Right hindlimb (tissue), 1 donor: ENCODE data around the gene WDR88.
"Not testable (repeated sequence)": the region's sequence is repeated elsewhere in the genome, so short reads cannot be mapped to it uniquely, and the experiment has no call there.

Source experiments
- DNase-seq: peaks from one replicate; pipeline ENCODE4 v3.0.0-alpha.2; 2018

Gene WDR88

DNA sequence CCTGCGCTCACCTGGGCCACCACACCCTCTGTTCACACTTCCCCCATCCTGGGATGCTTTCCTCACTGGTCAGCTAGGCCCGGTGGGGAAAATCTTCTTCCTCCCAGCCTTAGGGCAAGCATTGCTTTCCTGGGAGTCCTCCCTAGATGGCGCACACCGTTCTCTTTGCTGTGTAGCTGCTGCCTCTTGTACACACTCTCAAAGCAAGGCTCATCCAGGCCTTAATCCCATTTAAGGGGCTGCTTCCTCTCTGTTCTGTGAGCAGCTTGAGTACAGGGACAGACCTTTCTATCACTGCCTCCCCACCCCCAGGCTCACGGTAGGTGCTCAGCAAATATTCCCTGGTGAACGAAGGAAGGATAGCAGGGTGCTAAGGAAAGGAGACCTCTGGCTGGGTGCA lies 82.7 kb downstream of the WDR88 start:
- no peak for DNase-seq

DNA sequence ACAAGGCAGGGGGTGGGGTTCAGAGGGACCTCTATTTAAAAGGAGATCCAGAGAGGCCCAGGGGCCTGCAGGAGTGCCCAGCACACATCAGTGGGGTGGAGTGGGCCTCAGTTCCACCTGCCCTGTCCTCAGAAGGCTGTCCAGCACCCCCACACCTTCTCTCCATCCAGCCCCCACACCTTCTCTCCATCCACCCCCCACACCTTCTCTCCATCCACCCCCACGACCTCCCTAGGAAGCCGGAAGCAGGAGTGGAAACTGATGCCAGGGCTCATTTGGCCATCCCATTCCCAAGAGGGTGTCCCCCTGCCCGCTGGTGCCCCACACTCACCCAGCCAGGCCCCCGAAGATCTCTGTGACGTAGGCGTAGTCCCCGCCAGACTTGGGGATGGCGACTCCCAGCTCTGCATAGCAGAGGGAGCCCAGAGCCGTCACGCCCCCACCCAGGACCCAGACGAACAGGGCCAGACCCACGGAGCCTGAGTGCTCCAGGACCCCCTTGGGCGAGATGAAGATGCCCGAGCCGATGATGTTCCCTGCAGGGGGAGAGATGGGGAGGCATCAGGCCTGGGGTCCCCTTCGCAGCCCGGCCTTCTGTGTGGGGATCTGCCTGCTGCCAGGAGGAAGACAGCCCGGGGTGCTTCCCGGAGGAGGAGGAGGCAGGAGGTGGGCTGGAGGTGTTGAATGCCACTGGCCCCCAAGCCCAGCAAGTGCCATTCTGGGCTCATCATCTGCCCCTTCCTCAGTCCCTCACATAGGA lies 83.7 kb downstream of the WDR88 start:
- DNase-seq: no peak

DNA sequence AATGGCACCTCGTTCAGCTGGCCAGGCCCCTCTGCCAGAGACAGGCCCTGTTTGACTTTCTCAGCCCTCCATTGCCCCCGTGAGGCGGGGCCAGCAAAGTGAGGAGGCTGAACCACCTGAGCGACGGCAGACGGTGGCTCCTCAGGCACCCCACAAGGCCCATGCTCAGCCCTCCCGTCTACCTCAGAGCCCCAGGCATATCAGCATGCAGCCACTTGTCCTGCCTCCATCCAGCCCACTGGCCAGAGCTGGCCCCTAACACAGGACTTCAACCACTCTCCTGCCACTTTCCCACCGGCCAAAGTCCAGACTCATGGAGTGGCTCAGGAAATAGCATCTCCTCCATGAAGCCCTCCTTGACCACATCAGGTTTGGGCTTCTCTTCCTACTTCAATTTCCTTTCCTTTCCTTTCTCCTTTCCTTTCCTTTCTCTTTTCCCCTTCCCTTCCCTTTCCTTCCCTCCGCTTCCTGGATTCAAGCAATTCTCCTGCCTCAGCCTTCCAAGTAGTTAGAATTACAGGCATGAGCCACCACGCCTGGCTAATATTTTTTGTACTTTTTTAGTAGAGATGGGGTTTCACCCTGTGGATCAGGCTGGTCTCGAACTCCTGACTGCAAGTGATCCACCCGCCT lies 84.4 kb downstream of the WDR88 start:
- no peak for DNase-seq

DNA sequence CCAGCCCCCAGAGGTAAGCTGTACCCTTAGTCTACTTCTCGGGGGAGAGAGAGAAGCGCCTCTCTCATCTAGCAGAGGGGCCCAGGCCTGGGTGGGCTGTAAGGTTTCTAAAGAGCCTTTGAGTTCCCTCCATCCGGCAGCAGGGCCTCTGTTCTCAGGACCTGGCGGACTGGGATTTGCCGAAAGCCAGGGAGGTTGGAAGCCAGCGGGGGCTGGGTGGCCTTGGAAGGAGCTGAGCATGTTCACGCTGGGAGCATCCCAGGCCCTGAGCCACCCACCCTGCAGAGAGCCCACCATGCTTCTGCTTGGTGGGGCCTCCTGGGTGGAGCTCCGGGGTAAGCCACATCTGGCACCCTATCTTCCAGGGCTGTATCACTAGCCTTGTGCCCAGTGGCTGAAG lies 86.0 kb downstream of the WDR88 start:
- no peak for DNase-seq

DNA sequence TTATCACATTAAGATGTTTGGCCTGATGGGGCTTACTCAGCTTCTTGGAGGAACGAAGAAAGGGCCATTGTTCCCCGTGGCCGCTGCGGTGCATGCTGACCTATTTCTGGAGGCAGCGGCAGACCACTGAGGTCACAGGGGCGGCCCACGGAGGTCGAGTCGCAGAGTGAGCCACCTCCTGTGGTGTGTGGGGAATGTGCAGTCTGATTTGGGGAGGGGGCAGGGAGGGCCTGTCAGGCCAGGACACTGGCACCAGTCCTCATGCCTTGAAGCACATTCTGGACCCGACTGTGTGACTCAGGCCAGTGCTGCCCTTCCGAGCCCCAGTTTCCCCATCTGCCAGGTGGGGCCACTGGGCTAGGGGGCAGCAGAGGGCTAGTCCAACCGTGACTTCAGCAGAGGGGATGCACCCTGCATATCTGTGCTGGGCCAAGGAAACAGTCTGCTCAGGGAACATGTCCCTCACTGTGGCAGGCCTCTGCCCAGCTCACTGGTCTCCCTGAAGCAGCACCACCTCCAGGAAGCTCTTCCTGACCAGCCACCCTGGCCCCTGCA lies 87.4 kb downstream of the WDR88 start:
- no peak for DNase-seq

DNA sequence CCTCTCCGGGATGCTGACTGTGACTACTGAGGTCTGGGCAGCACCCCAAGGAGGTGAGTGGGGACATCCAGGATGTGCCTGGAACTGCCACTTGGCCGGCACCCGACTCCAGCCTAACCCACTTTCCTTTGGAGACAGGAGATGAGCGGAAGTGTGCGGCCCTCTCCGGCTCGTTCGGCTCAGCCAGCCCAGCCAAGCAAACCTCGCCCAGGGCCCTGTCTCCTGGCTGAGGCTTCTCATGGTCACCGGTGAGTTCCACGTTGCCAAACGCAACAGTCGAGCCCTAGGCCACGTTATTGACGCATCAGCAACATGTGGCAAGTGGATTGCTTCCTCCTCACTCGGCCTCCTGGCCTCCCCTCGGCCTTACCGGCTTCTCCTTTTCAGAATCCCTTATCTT lies 88.2 kb downstream of the WDR88 start:
- no peak for DNase-seq

DNA sequence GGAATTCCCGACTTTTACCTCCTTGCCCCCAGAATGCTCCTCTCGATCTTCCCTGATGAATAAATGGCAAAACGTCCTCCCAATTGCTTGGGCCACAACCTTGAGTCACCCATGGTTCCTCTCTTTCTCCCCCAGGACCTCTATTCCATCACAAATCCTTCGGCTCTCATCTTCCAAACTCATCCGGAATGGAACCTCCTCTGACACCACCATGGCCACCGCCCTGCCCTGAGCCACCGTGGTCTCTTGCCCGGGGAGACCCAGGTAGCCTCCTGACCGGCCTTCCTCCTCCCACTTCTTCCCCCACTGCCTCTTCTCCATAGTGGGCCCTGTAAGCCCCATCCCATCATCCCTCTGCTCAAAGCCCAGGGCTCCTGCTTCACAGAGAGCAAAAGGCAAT lies 88.8 kb downstream of the WDR88 start:
- no peak for DNase-seq

DNA sequence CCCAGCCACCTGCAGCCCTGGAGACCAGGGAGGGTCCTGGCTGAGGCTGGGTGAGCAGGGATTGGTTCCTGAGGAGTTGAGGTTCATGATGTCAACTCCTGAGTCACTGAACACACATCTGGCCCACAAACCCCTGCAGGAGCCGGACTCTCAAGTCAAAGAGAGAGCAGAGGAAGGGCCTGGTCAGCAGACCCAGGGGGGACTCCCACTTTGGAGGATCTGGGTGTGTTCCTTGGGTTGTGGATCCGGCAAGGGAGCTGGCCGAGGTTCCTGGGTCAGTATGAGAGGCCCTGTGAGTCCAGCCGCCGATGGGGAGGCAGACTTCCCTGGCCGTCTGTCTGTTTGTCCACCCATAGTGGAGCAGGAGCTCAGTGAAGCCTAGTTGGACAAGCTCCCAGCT lies 89.7 kb downstream of the WDR88 start:
- DNase-seq: no peak

DNA sequence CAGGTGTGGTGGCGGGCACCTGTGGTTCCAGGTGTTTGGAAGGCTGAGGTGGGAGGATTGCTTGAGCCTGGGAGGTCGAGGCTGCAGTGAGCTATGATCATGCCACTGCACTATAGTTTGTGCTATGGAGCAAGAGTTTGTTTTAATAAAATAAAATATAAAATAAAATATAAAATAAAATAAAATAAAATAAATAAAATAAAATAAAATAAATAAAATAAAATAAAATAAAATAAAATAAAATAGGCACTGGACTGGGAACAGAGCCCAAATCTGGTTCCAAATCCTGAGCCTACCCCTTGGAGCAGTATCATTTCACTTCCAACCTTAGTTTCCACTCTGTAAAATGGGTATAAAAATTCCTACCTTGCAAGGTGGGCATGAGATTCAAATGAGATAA lies 90.3 kb downstream of the WDR88 start:
- DNase-seq: not testable (repeated sequence)

DNA sequence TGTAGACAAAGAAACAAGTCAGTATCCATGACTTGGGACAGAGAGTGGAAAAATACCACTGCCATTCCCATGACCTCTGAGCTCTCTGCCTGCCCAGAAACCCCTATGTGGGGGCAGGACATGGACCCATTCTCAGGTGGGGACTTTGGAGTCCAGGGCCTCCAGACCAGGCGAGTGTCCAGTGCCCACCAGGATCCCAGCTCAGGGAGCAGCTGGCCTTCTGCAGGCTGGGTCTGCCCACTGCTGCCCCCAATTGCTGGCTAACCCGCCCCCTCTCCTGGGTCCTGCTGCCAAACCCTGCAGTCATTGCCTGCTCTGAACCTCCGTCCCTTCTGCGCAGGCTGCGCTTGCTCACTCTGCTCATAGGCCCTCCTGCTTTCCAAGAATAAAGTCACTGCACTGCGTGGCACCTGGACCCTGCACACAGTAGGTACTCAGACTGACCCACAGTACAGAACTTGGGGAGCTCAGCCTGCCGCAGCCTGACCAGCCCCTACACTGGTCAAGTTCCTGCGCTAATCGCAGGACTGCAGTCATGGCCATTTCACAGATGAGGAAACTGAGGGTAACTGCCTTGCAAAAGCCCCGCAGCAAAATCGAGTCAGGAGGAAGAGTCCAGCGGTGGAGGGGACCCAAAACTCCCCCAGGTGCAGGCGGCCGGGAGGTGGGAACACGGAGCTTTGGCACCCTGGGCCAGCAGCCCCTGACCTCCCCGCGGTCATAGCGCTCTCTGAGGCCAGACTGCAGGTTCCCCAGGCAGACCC lies 93.0 kb downstream of the WDR88 start:
- DNase-seq: no peak
